HL-60/S4 (cell line): ENCODE data around the gene ZDHHC11B.
"Not testable (repeated sequence)": the region's sequence is repeated elsewhere in the genome, so short reads cannot be mapped to it uniquely, and the experiment has no call there.

ENCODE experiments used
- in situ Hi-C: fragments of 300-500 bp; cut with MboI; formaldehyde crosslinking; loops from 2 replicates; pipeline ENCODE4 v1.14.3; 2022; ENCODE audit warnings: low sequenced_read_pairs

ZDHHC11B gene

DNA sequence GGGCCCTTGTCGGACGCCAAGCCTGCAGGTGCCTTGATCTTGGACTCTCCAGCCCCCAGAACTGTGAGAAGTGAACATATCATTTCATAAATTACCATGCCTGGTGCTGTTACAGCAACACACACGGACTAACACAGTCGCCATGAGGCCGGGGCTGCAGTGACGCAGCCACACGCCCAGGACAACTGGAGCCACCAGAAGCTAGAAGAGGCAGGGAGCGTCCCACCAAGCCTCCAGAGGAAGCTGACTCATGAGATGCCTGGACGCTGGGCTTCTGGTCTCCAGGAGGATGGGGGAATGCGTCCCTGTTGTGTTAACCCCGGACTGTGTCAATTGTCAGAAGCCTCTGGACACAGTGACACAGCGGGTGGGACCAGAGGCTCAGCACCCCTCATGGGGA is 97.6 kb downstream of the ZDHHC11B start:
- in situ Hi-C loops: not testable (repeated sequence)

DNA sequence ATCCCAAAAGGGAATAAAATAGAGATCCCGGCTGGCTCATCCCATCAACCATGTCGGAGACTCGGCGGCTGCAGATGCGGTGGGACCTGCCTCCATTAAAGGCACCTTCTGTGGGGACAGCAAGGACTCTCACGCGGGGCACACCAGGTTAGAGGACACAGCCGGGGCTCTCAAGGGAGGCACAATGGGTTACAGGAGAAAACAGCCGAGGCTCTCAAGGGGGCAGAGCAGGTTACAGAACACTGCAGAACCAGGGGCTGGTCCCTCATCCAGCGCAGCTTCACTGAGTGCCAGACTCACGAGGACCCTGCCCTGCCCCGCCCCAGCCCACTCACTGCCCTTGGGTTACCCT is 98.4 kb downstream of the ZDHHC11B start:
- in situ Hi-C loops: not testable (repeated sequence)

DNA sequence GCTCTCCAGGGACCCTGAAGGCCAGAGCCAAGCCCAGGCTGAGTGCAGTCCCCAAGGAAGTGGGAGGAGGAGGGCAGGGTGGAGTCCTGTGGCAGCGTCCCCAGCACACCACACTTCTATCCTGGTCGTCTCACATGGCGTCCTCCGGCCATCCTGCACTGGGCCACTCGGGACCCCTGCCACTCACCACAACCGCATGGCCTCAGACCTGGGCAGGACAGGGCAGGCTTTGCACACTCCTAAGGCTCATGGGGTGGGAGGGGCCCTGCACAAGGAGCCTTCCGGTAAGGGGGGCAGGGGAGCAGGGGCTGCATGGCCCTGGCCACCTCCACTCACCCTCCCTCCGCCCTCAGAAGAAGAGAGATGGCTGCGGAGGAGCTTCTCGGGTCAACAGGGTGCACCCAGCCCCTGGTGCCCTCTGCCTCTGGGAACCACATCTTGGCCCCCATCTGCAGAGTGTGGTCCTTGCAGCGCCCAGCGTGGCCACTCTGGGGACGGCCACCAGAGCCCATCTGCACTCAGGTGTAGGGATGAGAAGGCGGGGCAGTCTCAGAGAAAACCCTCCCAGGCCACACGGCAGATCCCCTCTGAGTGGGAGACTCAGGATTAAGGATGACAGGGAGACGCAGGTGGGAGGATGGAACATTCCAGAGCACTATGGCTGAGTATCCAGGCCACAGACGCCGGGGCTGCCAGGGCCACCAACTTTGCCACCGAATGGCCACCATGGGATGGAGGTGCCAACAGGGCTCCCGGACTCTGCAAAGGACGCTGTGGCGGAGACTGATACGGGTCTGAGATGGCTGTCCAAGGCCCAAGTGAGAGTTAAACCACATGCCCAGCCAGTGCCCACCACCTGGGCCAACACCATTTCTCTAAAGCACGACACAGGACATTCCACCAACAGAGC is 99.0 kb downstream of the ZDHHC11B start:
- in situ Hi-C loops: no loop called here

DNA sequence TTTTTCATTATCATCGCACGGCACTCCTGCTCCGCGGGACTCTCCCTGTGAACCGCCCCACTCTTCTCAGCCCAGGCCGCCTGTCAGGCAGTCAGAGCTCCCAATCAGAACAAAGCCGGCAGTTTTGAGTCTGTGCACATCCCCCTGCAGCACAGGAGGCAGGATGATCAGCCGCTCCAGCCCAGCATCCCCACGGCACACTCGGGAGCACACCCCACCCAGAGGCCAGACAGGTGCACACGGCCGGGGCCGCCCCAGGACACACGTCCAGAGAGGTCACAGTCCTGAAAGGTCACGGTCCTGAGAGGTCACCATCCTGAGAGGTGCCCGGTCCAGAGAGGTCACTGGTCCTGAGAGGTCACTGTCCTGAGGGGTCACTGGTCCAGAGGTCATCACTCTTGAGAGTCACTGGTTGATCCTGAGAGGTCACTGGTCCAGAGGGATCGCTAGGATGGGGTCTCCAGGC is 99.7 kb downstream of the ZDHHC11B start:
- in situ Hi-C loops: no loop called here

DNA sequence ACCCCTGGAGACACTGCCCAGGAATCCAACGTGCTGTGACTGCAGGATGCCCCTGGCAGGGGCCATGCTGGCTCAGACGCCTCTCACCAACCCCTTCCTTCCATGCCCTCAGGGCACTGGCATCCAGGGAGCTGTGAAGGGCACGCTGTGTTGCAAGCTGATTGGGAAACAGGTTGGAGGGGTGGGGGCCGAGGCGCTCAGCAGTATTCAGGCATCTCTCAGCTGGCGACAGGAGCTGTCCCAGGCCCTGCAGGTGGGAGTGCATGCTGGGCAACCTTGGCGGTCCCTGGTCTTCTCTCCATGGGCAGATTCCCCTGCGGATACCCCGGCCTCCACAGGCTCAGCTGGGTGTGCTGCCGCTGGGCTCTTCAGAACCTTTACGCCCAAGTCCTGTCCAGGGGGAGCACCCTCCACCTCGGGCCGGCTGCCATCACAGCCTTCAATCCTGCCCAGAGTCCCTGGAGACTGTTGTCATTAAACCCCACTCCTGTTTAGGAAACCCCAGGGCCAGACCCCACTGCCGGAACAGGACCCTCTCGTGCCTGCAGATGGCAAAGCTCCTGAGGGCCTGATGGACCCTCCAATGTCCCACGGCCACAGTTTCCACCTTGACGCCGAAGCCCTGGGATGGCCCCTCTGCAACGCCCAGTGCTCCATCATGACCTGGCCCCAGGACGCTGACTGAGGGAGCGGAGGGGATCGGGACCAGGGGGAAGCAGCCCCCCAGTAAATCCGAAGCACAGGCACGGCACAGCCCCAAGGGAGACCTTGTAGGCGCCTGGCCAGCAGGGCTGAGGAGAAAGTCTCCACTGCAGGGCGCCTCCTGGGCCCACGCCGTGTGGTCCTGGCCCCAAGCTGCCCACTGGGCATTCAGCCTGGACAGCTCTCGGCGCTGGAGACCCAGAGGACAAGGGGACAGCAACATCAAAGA is 100.7 kb downstream of the ZDHHC11B start:
- in situ Hi-C loops: no loop called here

DNA sequence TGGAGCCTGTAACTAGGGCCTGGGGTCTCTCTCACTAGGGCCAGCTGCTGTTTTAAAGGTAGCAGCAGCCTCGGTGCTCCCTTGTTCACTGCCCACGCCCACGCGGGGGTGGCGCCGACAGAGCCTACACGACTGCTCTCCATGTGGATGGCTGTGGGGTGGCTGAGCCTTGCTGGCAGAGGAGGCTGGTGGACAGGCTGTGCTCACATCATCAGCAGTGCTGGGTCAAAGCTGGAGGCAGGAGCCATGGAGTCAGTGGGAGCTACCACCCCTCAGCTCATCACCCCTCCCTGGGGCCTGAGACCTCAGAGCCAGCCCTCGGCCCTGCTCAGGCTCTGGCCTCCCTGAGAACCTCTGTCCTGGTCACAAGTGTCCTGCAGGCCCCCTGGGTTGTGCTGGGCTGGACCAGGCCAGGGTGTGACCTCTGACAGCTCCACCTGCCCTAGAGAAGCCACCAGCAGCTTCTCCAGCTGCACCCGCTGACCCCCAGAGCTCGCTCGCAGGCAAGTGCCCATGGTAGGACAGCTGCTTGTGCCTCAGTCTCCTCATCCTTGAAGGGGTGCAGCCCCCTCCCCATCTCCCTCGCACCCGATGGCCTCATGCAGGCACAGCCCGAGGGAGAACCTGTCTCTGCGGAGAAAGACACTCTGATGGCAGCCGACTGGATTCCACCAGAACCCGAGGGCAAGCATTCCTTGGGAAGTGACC is 101.7 kb downstream of the ZDHHC11B start:
- in situ Hi-C loops: not testable (repeated sequence)

DNA sequence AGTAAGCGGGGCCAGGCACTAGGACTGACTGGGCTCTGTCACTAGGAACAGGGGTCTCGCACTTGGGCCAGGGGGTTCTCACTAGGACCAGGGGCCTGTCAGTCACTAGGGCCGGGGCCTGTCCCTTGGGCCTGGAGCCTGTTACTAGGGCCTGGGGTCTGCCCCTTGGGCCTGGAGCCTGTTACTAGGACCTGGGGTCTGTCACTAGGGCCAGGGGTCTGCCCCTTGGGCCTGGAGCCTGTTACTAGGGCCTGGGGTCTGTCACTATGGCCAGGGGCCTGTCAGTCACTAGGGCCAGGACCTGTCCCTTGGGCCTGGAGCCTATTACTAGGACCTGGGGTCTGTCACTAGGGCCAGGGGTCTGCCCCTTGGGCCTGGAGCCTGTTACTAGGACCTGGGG is 102.3 kb downstream of the ZDHHC11B start:
- in situ Hi-C loops: not testable (repeated sequence)

DNA sequence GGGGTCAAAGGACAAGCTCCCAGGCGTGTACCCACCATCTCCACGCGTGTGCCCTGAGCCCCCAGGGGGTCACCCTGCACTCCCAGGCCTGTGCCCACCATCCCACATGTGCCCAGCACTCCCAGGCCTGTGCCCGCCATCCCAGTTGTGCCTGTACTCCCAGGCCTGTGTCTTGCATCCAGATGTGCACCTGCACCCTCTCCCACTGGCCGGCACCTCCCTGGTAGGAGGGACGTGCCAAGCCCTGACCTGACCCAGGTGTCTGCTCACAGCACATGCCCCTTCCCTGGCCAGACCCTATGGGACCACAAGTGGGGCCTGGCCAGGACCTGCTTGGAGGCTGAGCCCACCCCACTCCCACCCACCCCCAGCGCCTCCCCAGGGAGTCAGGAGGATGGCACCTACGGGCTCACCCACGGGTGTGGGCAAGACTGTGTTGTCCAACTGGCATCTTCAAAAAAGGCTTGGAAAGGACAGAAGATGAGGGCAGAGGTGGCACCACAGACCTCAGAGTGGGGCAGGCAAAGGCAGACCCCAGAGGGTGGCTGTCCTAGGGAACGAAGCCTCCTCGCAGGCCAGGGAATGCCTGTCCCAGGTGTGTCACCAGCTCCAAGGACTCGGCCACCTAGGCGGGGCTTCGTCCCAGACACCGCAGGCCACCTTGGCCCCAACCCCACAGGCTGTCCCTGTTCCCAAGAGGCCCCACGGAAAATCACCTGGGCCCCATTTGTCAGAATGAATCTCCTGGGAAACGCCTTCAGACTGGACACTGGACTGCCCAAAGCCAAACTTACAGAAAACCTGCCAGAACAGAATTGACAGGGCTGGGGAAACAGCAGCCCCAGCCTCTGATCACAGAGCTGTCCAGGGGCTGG is 103.0 kb downstream of the ZDHHC11B start:
- in situ Hi-C loops: not testable (repeated sequence)

DNA sequence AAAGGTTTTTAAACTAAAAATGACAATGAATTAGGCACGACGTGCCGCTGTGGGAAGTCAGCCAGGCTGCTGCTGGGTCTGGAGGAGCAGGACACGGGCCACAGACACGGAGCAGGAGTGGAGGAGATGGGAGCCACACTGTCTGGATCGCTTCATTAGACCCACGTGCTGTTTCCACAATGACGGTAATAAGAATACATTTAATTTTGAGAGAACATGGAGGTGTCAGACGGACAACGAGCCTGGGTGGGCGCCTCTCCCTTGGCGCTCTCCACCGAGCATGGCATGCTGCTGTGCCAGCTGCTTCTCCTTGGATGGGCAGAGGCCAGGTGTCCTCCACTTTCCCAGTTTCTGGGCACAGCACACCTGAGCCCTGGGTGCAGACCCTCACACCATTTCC is 103.7 kb downstream of the ZDHHC11B start:
- in situ Hi-C loops: not testable (repeated sequence)

DNA sequence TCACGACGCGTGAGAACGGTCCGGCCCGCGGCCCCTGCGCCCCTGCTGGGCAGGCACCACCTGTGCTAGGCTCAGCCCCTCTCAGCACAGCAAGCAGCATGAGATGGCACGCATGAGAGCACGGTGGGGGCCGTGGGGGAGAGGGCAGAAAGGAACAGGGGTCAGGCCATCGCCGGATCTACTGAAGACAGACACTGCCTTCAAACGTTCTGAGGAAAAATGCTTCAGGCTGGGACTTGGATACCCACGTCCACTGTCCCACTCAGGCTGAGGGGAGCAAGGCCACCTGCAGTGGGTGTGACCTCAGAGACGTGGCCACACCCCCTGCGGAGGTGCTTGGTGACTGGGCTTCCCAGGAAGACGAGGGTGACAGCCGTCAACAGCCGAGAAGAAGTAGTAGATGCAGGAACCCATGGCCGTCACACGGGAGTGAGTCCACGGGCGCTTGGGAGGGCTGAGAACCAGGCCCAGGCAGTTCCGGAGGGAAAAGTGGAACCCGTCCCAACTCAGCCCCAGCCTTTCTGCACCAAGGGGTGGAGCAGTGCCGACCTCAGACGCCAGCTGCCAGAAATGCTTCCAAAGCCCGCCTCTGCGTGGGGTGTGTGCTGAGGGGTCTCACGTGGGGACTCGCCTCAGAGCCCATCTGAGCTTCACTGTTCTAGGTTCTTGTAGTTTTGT is 104.3 kb downstream of the ZDHHC11B start:
- in situ Hi-C loops: not testable (repeated sequence)

DNA sequence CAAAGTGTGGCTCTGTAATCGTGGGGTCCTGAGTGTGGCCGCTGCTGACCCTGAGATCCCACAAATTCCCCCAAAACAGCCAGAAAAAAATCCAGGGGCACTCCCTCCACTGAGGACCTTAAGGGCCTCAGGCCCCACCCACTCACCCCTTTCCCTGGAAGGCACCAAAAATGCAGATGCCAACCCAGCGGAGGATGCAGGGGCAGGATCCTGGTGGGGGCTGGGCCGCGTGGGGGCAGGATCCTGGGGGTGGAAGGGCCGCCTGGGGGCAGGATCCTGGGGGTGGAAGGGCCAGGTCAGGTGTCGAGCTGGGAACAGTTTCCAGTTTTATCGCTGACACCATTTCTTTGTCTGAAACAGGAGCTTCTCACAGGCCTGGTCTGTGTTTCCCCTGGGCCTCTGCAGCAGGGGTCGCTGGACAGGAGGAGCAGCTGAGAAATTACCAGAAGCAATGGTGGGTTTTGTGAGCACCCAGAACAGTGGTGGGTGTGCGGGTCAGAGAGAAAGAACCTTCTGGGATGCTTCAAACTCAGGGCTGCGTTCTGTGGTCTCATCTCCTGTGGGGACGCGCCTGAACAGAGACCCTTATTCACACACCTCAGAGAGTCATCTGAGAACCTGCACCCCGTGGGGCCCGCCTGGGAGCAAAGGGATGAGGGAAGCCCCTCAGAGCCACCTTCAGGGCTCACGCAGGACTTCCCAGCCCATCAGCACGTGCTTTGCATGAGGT is 105.2 kb downstream of the ZDHHC11B start:
- in situ Hi-C loops: not testable (repeated sequence)

DNA sequence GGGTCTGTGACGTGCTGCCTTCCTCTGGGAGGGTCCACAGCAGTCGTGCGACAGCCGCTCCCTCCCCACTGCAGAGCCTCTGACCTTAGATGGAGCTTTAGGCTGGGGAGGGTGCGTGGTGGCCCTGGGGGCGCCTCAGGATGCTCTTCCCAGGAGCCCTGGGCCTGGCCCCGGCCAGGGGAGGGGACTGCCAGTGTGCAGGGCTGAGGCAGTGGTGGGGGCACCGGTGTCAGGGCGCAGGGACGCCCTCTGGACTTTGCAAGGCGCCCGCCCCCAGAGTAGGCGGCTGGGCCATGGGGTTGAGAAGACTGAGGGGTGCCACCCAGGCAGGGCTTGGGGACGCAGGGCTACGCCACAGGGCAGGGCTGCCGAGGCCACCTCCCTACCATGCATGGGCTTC is 106.0 kb downstream of the ZDHHC11B start:
- in situ Hi-C loops: not testable (repeated sequence)

DNA sequence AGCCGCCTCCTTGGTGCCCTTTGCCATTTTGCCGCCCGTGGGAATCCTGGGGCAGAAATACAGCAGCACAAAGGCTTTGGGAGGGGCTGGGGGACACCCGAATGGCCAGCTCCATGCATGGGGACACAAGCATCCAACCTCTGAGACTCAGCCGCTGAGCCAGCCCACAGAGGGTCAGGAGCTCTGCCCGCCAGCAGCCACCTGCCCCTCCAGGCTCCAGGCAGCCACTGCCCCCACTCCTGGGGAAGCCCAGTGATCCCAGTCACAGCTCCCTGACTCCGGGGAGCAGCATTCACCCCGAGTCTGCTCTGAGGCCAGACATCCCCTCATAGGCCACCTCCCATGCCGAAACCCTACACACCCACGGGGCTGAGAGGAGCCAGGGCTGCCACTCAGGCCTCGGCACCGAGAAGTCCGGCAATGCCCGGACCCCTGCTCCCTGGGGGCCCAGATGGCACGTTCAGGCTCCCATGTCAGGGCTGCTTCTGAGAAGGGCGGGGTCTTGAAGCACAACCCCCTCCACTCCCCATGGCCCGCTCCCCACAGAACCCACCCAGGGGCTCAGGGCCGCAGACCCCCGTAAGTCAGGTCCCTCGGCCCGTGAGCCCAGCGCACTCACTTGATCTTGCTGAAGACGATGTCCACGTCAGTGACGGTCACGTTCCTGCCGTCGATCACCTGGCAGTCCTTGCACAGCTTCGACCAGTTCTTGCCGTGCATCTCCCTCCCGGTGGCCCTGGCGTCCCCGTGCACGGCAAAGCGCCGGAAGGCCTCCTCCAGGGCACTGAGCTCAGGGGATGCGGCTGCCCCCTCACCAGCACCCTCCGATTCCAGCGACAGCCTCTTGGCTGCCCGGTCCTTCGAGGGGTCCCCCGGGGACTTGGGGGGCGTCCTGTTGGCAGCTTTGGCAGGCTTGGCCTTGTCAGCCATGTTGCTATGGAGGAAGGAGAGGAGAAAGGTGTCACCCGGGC is 107.1 kb downstream of the ZDHHC11B start:
- in situ Hi-C loops: no loop called here

DNA sequence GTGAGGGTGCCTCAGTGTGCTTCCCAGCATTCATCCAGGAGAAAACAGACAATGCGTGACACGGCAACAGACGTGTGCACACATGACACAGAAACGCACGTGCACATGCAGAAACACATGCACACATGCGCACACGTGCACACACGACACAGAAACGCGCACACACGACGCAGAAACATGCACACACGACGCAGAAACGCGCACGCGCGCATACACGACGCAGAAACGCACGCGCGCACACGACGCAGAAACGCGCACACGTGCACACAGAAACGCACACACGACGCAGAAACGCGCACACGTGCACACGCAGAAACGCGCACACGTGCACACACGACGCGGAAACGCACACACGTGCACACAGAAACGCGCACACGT is 107.8 kb downstream of the ZDHHC11B start:
- in situ Hi-C loops: no loop called here

DNA sequence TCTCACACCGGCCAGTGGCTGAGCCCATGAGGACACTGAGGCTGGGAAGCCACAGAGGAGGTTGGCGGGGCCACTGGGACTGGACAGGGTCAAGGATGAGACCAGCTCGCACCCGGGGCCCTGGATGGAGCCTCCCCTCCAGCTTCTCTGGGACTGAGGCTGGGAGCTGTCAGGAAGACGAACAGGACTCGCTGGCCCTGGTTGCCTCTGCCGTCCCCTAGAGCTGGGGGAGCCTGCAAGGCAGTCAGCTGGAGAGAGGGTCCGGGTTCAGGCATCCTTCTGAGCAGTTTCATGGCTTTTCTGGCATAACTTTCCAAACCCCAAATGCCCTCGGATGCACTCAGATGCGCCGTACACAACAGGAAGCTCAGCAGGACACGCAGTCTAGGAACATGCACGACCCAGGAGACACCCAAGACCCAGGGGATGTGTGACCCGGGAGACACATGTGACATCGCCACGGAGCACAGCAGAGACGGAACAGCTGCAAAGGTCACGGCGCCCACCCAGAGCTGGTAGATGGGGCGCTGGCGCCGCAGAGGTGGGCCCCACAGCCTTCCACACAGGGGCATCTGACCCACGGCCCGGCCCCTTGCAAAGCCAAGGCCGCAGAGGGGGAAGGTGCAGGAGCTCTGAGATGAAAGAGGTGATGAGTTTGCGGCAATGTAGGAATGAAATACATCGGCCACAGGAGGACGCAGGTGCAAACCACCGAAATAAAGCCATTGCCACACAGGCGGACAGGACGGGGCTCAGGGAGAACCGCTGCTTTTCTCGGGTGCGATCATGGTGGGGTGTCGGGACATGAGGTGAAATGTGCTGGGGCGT is 108.4 kb downstream of the ZDHHC11B start:
- in situ Hi-C loops: no loop called here

DNA sequence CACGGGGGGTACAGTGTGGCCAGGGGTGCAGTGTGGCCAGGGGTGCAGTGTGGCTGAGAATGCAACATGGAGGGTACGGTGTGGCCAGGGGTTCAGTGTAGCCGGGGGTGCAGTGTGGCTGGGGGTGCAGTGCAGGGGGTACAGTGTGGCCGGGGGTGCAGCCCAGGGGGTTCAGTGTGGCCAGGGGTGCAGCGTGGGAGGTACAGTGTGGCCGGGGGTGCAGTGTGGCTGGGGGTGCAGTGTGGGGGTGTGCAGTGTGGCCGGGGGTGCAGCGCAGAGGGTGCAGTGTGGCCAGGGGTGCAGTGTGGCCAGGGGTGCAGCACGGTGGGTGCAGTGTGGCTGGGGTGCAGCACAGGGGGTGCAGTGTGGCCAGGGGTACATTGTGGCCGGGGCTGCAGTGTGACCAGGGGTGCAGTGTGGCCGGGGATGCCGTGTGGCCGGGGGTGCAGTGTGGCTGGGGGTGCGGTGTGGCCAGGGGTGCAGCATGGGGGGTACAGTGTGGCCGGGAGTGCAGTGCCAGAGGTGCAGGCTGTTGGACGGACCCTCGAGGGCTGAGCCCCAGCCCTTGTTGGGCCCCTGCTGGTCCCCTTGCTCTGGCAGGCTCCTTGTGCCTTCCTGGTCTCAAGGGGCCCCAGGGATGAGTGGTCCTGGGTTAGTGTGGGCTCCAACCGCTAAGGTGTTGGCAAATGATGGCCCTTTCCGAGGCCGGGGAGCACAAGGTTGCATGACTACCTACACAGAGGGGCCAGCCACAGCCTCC is 109.2 kb downstream of the ZDHHC11B start:
- in situ Hi-C loops: no loop called here
